Measurements from ENCODE around the gene SPINT1.
"Not testable (repeated sequence)": the region's sequence is repeated elsewhere in the genome, so short reads cannot be mapped to it uniquely, and the experiment has no call there.

Gene SPINT1

DNA sequence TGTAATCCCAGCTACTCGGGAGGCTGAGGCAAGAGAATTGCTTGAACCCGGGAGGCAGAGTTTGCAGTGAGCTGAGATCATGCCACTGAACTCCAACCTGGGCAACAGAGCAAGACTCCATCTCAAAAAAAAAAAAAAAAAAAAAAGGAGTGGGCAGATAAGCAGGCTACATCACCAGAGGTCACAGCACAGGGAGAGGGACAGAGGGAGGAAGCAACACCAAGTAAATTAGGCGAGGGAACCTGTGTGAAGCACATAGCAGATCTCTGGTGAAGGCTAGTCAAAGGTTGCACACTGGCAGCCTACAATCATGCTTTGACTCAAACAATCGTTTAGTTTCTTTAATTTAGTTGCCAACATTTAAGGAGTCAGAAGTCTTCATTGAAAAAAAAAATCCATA, 17.3 kb downstream of the SPINT1 start:
- not testable (repeated sequence) for H3K9me3 ChIP-seq (ENCODE audit: control insufficient read depth, insufficient read depth, low read length); H3K36me3 ChIP-seq (ENCODE audit: insufficient read depth, low read length); H3K4me1 ChIP-seq (ENCODE audit: insufficient read depth, low read length); H3K9ac ChIP-seq (ENCODE audit: low read depth, low read length)

GRCh38 chr15:40863660-40864270, 19.9 kb downstream of the SPINT1 start:
- Histone ChIP-seq H3K9me3 (ENCODE audit: control insufficient read depth, insufficient read depth, low read length) (no peaks in the 10 kb centered on the region), H3K36me3 (ENCODE audit: insufficient read depth, low read length) (no peaks in the 10 kb centered on the region), H3K4me1 (ENCODE audit: insufficient read depth, low read length) (no peaks in the 10 kb centered on the region), H3K9ac (ENCODE audit: low read depth, low read length) (no peak overlapping the region)

- H3K9ac ChIP-seq (ENCODE audit: low read depth, low read length): no peak overlapping the region
- H3K9me3 ChIP-seq (ENCODE audit: control insufficient read depth, insufficient read depth, low read length): no peaks in the 10 kb centered on the region
These were observed 23.4 kb downstream of the SPINT1 start for GRCh38 chr15:40867199-40867598.

DNA sequence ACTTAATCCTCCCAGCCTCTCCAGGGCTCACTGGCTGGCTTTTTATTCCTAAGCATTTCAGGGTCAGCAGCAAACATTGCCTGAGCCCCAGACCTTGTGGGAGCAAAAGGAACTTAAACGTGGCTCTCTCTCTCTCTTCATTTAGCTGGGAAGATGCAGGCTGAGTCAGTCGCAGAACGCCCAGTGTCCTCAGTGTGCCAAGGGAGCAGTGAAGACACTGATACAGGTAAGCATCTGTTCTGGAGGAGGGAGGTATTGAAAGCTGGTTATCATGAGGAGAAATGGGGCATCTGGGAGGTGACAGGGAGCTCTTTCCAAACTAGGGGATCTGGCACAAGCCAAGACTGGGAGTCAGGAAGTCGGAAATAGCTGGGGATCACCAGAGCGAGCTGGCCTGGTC, 25.8 kb downstream of the SPINT1 start:
- Histone ChIP-seq H3K36me3 (ENCODE audit: insufficient read depth, low read length) (no peaks in the 10 kb centered on the region), H3K4me1 (ENCODE audit: insufficient read depth, low read length) (peaks cover 9% of the 10 kb centered on the region; the same call in 1 of the 2 replicates), H3K9me3 (ENCODE audit: control insufficient read depth, insufficient read depth, low read length) (no peaks in the 10 kb centered on the region), H3K9ac (ENCODE audit: low read depth, low read length) (no peak overlapping the region)

More at GRCh38 chr15:40867199-40867598, 23.4 kb downstream of the SPINT1 start:
- peaks cover 6% of the 10 kb centered on the region; the same call in 1 of the 2 replicates for H3K4me1 ChIP-seq (ENCODE audit: insufficient read depth, low read length)
- no peaks in the 10 kb centered on the region for H3K36me3 ChIP-seq (ENCODE audit: insufficient read depth, low read length)

- no peaks in the 10 kb centered on the region for H3K36me3 ChIP-seq (ENCODE audit: insufficient read depth, low read length)
- H3K9me3 ChIP-seq (ENCODE audit: control insufficient read depth, insufficient read depth, low read length): no peaks in the 10 kb centered on the region
- peaks cover 9% of the 10 kb centered on the region; the same call in 1 of the 2 replicates for H3K4me1 ChIP-seq (ENCODE audit: insufficient read depth, low read length)
- no peak overlapping the region for H3K9ac ChIP-seq (ENCODE audit: low read depth, low read length)
These were observed 26.9 kb downstream of the SPINT1 start for GRCh38 chr15:40870716-40871115.

- Histone ChIP-seq H3K9ac (ENCODE audit: low read depth, low read length) (no peak overlapping the region), H3K36me3 (ENCODE audit: insufficient read depth, low read length) (no peaks in the 10 kb centered on the region), H3K4me1 (ENCODE audit: insufficient read depth, low read length) (peaks cover 9% of the 10 kb centered on the region; the same call in 1 of the 2 replicates), H3K9me3 (ENCODE audit: control insufficient read depth, insufficient read depth, low read length) (no peaks in the 10 kb centered on the region)
These were observed 28.1 kb downstream of the SPINT1 start for GRCh38 chr15:40871749-40872617.

GRCh38 chr15:40872791-40873693, 29.2 kb downstream of the SPINT1 start:
- Histone ChIP-seq H3K9ac (ENCODE audit: low read depth, low read length) (peak overlapping the region; percentile 64; the same call in 1 of the 2 replicates), H3K4me1 (ENCODE audit: insufficient read depth, low read length) (peaks cover 9% of the 10 kb centered on the region; the same call in 1 of the 2 replicates), H3K36me3 (ENCODE audit: insufficient read depth, low read length) (no peaks in the 10 kb centered on the region), H3K9me3 (ENCODE audit: control insufficient read depth, insufficient read depth, low read length) (no peaks in the 10 kb centered on the region)

DNA sequence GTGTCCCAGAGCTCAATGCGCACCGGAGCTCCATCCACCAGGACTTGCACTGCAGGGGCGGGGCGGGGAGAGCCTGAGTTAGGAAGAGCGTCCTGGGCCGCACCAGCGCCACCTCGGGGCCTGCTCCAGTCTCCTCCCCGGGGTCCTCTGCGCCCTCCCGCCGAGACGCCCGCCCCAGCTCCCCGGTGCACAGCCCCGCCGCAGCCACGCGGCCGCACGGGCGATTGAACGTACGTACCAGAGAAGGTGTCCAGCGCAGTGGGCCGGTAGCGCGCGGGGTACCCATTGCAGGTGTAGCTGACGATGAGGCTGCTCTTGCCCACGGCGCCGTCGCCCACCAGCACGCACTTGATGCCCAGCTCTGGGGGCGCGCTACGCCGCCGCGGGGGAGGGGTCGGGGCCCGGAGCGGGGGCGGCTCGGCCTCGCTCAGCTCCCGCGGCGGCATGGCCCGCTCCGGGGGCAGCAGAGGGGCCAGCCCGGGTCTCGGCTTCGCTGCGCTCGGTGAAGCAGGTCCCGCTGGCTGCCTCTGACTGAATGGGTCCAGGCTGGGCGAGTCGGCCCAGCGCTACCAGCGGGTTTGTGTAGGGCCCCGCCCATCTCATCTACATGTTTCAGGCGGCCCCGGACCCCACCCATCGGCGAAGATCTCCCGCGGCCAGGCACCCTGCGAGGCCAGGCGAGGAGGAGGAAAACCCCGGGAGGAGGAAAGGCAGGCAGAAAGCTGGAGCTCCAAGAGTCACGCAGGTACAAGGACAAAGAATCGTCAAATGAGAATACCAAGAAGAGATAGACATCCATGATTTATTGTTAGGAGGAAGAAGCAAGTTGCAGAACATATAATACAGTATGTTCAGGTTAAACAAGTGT, 30.1 kb downstream of the SPINT1 start, which contains the start of gene RHOV:
Gene RHOV, minus strand, starts transcription at position 541 of the 868 bp plus-strand sequence. Its CDS starts 95 bp downstream, at position 446.
- Histone ChIP-seq H3K4me1 (ENCODE audit: insufficient read depth, low read length) (peaks cover 9% of the 10 kb centered on the region), H3K9ac (ENCODE audit: low read depth, low read length) (peak within 1 kb of the TSS; percentile 64; the same call in 1 of the 2 replicates)

DNA sequence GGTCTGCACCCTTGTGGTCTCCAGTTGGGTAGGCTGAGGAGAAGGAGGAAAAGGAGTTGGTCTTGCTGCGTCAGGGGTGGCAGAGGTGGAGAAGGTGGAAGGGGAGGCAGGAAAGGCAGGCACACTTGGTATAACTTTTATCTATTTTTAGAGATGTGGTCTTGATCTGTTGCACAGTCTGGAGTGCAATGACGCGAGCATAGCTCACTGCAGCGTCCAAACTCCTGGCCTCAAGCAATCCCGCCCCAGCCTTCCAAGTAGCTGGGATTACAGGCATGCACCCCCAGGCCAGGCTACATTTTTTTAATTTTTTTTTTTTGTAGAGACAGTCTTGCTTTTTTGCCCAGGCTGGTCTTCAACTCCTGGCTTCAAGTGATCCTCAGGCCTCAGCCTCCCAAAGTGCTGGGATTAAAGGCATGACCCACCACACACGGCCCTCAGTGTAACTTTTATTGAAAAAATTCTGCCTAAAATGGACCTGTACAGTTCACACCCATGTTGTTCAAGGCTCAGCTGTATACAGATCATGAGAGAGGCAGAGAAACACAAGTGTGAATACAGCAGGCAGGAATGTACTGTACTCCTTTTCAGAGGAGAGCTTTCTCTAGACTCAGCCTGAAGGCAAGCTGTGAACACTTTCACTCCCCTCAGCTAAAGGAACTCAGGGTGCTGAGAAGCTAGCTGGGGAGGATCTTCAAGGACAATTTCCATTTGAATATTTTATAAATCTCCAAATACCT, 32.3 kb downstream of the SPINT1 start:
- H3K4me1 ChIP-seq (ENCODE audit: insufficient read depth, low read length): peaks cover 8% of the 10 kb centered on the region
- no peaks in the 10 kb centered on the region for H3K36me3 ChIP-seq (ENCODE audit: insufficient read depth, low read length)
- H3K9me3 ChIP-seq (ENCODE audit: control insufficient read depth, insufficient read depth, low read length): no peaks in the 10 kb centered on the region
- no peak overlapping the region for H3K9ac ChIP-seq (ENCODE audit: low read depth, low read length)

More for the DNA sequence above, 30.1 kb downstream of the SPINT1 start, which contains the start of gene RHOV:
- Histone ChIP-seq H3K36me3 (ENCODE audit: insufficient read depth, low read length) (no peaks in the 10 kb centered on the region), H3K9me3 (ENCODE audit: control insufficient read depth, insufficient read depth, low read length) (no peaks in the 10 kb centered on the region)

DNA sequence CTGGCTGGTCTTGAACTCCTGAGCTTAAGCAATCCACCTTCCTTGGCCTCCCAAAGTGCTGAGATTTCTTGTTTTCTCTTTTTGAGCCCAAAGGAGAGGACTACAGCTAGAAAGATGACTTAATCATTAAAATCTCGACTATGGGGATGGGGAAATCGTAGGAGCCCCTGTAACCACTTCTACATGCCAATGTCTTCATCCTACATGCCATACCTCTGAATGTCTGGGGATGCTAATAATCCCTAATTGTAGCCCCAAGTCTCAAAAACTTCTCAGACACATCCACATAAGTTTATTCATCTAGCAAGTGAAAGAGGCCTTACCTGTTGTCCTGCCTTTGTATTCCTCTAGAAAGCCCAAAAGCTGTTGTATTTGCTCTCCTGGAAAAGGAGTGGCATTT, 33.8 kb downstream of the SPINT1 start:
- no peak overlapping the region for H3K9ac ChIP-seq (ENCODE audit: low read depth, low read length)
- no peaks in the 10 kb centered on the region; the same call in 1 of the 2 replicates for H3K4me1 ChIP-seq (ENCODE audit: insufficient read depth, low read length)

DNA sequence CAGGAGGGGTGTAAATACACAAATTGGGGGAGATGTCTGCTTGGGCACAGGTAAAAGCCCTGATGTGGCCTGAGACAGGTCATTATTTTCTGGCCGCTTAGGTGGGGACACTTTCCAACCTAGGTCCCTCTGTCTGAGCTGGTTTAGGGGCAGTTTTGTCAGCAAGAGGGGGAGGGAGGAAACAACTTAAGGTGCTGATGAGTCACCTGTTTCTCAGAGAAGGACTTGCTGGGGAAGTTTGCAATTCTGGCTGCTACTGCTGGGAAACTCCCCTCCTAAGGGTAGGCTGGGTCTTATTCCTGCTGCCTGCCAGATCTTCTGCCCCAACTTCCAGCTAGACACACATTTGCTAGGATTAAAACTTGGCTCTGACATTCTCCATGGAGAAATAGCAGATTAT, 34.9 kb downstream of the SPINT1 start:
- H3K9ac ChIP-seq (ENCODE audit: low read depth, low read length): no peak overlapping the region
- H3K4me1 ChIP-seq (ENCODE audit: insufficient read depth, low read length): no peaks in the 10 kb centered on the region; the same call in 1 of the 2 replicates
- H3K36me3 ChIP-seq (ENCODE audit: insufficient read depth, low read length): no peaks in the 10 kb centered on the region
- H3K9me3 ChIP-seq (ENCODE audit: control insufficient read depth, insufficient read depth, low read length): no peaks in the 10 kb centered on the region

More for the DNA sequence above, 33.8 kb downstream of the SPINT1 start:
- Histone ChIP-seq H3K36me3 (ENCODE audit: insufficient read depth, low read length) (no peaks in the 10 kb centered on the region), H3K9me3 (ENCODE audit: control insufficient read depth, insufficient read depth, low read length) (no peaks in the 10 kb centered on the region)

- Histone ChIP-seq H3K9me3 (ENCODE audit: control insufficient read depth, insufficient read depth, low read length) (no peaks in the 10 kb centered on the region), H3K4me1 (ENCODE audit: insufficient read depth, low read length) (no peaks in the 10 kb centered on the region; the same call in 1 of the 2 replicates)
These were observed 35.8 kb downstream of the SPINT1 start for GRCh38 chr15:40879609-40880008.

GRCh38 chr15:40881351-40881750, 37.5 kb downstream of the SPINT1 start:
- no peaks in the 10 kb centered on the region; the same call in 1 of the 2 replicates for H3K4me1 ChIP-seq (ENCODE audit: insufficient read depth, low read length)
- H3K9ac ChIP-seq (ENCODE audit: low read depth, low read length): no peak overlapping the region
- H3K36me3 ChIP-seq (ENCODE audit: insufficient read depth, low read length): no peaks in the 10 kb centered on the region
- no peaks in the 10 kb centered on the region for H3K9me3 ChIP-seq (ENCODE audit: control insufficient read depth, insufficient read depth, low read length)

More at GRCh38 chr15:40879609-40880008, 35.8 kb downstream of the SPINT1 start:
- Histone ChIP-seq H3K9ac (ENCODE audit: low read depth, low read length) (no peak overlapping the region), H3K36me3 (ENCODE audit: insufficient read depth, low read length) (no peaks in the 10 kb centered on the region)

Measured in ES-I3 (cell line).